ENCODE results near the gene ASF1A.

ASF1A gene

GRCh38 chr6:118945217-118945616 lies 51.3 kb downstream of the ASF1A start:
- Histone ChIP-seq H3K36me3 (peaks cover 0 to 3% (median 0%) of the 10 kb centered on the region in 11 experiments; a peak in 1 of 22 replicates), H3K9me3 (replicated peaks in 1 of 11) (peaks cover 27 to 51% (median 42%) of the 10 kb centered on the region in 11 experiments), H3K4me1 (no peaks in the 10 kb centered on the region), H3K27ac (no peak overlapping the region), H3K9ac (no peak overlapping the region), H4K20me1 (no peaks in the 10 kb centered on the region), H3K4me2 (no peak overlapping the region), H3K4me3 (no peak overlapping the region), H3K27me3 (no peaks in the 10 kb centered on the region)
- TF ChIP-seq Cebpa-rat (IDR thresholded peaks at IDR 0.05) = no peak

GRCh38 chr6:118952683-118953082 lies 58.7 kb downstream of the ASF1A start:
- peaks cover 0 to 8% (median 0%) of the 10 kb centered on the region in 11 experiments; a peak in 3 of 22 replicates for H3K9me3 ChIP-seq (replicated peaks in 1 of 11)
- H3K27me3 ChIP-seq = no peaks in the 10 kb centered on the region
- no peak overlapping the region for H3K27ac ChIP-seq
- H3K4me2 ChIP-seq = no peak overlapping the region
- H3K4me1 ChIP-seq = no peaks in the 10 kb centered on the region
- H3K36me3 ChIP-seq = no peaks in the 10 kb centered on the region
- H3K4me3 ChIP-seq = no peak overlapping the region
- H4K20me1 ChIP-seq = no peaks in the 10 kb centered on the region
- H3K9ac ChIP-seq = no peak overlapping the region
- TF ChIP-seq Cebpa-rat (IDR thresholded peaks at IDR 0.05) = no peak

- Histone ChIP-seq H4K20me1 (no peaks in the 10 kb centered on the region), H3K27me3 (no peaks in the 10 kb centered on the region), H3K36me3 (no peaks in the 10 kb centered on the region), H3K4me1 (no peaks in the 10 kb centered on the region), H3K4me3 (no peak overlapping the region), H3K4me2 (no peak overlapping the region), H3K9me3 (replicated peaks in 1 of 11) (0 out of 22 replicates have a peak, but pooled peaks cover 0 to under 1% (median 0%) of the 10 kb centered on the region in 11 experiments), H3K27ac (no peak overlapping the region), H3K9ac (no peak overlapping the region)
- no peak for TF ChIP-seq Cebpa-rat (IDR thresholded peaks at IDR 0.05)
Measured at GRCh38 chr6:118953391-118953790, 59.4 kb downstream of the ASF1A start.
